Prostate gland (tissue), 2 donors: Measurements from ENCODE around the gene GEMIN7.

Experiments
- POLR2A ChIP-seq: fragments of 450-650 bp; IDR thresholded peaks from one replicate; pipeline ENCODE4 v1.6.1; 2016; ENCODE audit warnings: antibody characterized with exemption, mild to moderate bottlenecking
- TF ChIP-seq, protein P1 (sequence below), 4 experiments: fragments of 200-600 bp in 2 of 4; fragments of 450-650 bp in 2 of 4; sonication (generic) in 2 of 4; IDR thresholded peaks; 1 replicate in 3 of 4; 2 replicates in 1 of 4; pipeline ENCODE4 v1.5.1; 2016 to 2019; ENCODE audit warnings: antibody characterized with exemption in 4 of 4, mild to moderate bottlenecking in 2 of 4, moderate library complexity in 2 of 4

DNA sequence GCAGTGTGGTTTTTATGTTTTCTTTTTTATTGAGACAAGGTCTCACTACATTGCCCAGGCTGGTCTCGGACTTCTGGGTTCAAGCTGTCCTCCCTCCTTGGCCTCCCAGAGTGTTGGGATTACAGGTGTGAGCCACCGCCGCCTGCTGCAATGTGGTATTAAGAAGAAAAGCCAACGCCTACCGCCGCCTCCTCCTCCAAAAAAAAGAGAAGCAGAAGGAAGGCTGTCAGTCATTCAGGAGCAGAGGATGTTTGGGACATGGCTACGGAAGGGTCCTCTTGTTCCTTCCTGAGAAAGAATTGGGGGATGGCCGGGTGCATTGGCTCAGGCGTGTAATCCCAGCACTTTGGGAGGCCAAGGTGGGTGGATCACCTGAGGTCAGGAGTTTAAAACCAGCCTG lies 15.1 kb downstream of the GEMIN7 start:
- TF ChIP-seq, protein P1, sequence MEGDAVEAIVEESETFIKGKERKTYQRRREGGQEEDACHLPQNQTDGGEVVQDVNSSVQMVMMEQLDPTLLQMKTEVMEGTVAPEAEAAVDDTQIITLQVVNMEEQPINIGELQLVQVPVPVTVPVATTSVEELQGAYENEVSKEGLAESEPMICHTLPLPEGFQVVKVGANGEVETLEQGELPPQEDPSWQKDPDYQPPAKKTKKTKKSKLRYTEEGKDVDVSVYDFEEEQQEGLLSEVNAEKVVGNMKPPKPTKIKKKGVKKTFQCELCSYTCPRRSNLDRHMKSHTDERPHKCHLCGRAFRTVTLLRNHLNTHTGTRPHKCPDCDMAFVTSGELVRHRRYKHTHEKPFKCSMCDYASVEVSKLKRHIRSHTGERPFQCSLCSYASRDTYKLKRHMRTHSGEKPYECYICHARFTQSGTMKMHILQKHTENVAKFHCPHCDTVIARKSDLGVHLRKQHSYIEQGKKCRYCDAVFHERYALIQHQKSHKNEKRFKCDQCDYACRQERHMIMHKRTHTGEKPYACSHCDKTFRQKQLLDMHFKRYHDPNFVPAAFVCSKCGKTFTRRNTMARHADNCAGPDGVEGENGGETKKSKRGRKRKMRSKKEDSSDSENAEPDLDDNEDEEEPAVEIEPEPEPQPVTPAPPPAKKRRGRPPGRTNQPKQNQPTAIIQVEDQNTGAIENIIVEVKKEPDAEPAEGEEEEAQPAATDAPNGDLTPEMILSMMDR (IDR thresholded peaks at IDR 0.05): no peak
- TF ChIP-seq POLR2A: no peak
